GM18909 (cell line): ENCODE data around the gene ERCC6.

ENCODE experiments used
- ATAC-seq: cut with Tn5 transposase; IDR thresholded peaks from one replicate; pipeline ENCODE4 v1.9.1; 2021; ENCODE audit warnings: mild to moderate bottlenecking; ENCODE audit not compliant: unreplicated experiment, poor library complexity

Gene ERCC6

DNA sequence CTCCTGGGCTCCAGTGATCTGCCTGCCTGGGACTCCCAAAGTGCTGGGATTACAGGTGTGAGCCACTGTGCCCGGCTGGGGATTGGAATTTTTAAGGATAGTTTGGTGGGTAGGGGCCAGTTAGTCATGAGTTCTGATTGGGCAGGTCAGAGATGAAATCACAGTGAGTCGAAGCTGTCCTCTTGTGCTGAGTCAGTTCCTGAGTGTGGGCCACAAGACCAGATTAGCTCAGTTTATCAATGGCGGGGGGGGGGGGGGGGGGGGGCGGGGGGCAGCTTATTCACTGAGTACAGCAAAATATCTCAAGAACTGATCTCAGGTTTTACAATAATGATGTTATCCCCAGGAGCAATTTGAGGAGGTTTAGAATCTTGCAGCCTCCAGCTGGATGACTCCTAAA, 11.6 kb upstream of the ERCC6 start:
- ATAC-seq: no peak

GRCh38 chr10:49549640-49550346, 10.9 kb upstream of the ERCC6 start:
- ATAC-seq: no peak

DNA sequence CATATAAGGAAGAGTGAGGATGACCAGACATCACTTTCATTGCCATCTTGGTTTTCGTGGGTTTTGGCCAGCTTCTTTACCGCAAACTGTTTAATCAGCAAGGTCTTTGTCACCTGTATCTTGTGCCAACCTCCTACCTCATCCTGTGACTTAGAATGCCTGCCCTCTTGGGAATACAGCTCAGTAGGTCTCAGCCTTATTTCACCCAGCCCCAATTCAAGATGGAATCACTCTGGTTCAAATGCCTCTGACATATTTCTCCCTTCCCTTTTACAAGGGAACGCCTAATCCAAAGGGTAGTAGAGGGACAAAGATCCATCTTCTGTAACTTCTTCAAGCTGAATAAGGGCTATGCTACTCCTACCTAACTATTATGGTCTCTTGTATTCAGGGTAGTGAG, 4.7 kb upstream of the ERCC6 start:
- no peak for ATAC-seq

DNA sequence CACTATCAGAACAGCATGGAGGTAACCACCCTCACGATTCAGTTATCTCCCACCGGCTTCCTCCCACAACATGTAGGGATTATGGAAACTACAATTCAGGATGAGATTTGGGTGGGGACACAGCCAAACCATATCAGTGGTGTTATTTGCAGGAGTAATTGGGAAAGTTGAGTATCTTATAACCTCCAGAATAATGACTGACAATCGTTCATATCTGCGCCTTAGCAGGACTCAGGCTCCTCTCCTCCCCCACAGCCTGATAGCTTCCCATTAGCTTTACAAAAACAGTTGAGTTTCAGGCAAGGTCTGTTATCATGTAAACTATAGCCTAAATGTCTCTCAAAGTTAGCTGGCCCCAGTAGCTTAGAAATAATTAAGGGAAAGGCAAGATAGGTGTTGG, 3.4 kb upstream of the ERCC6 start:
- no peak for ATAC-seq

GRCh38 chr10:49541762-49542161, 2.8 kb upstream of the ERCC6 start:
- no peak for ATAC-seq

- no peak for ATAC-seq
These were observed 1.3 kb upstream of the ERCC6 start for GRCh38 chr10:49540056-49540797.

- peak; percentile 13 for ATAC-seq
These were observed 482 bp upstream of the ERCC6 start for GRCh38 chr10:49539320-49539885.

GRCh38 chr10:49534670-49535381, 4.1 kb downstream of the ERCC6 start:
- ATAC-seq: peak; percentile 64

GRCh38 chr10:49532461-49532860, 6.5 kb downstream of the ERCC6 start:
- ATAC-seq: no peak

- no peak for ATAC-seq
These were observed 9.9 kb downstream of the ERCC6 start for GRCh38 chr10:49528977-49529506.

DNA sequence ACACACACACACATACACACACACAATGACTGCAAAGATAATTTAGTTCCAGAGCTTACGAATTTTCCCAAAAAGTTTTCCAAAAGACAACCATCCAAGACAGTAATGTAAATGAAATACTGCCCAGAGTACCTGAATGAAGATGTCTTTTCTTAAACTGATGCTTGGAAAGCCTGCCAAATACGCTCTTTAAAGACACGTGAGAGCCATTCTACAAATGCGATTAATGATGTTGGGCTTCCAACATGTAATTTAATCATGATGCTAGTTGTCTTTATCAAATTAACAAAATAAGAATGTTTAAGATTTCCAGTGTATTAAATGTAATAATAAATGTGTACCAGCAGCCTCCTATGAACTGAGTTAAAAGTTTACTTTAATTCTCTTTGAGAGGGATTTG, 11.1 kb downstream of the ERCC6 start:
- ATAC-seq: no peak

DNA sequence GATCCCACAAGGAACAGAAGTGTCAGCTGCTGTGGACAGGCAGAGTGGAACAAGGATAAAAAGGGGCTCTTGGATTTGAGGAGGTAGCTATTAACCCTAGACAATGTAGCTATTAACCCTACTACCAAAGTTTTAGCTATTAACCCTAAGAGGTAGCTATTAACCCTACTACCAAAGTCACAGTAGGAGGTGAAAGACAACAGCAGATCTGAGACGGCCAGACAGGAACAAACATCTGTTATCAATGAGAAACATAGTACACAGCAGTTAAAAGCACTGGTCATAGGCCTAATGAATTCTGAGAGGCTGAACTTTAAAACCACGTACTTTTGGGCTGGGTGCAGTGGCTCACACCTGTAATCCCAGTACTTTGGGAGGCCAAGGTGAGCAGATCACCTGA, 11.9 kb downstream of the ERCC6 start:
- ATAC-seq: no peak

GRCh38 chr10:49526619-49527018, 12.3 kb downstream of the ERCC6 start:
- no peak for ATAC-seq

DNA sequence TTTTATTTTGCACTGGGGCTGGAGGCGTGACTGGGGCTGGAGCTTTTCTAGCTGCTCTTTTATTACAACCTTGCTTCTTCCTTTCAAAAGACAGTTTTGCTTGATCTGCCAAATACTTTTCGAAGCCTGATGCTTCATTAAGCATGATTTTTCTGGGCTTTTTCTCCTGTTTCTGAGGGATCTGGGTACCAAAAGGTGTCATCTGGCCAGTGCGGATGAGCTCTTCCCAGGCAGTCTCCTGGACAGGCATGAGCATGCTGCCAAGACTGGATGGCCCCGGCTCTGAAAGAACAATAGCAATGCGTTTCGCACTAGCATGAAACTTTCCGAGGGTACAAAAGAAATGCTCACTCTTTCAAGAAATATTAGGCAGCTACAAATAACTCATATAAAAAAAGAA, 14.4 kb downstream of the ERCC6 start:
- ATAC-seq: no peak

- ATAC-seq: no peak
These were observed 15.6 kb downstream of the ERCC6 start for GRCh38 chr10:49523301-49523700.

GRCh38 chr10:49521062-49521461, 17.9 kb downstream of the ERCC6 start:
- ATAC-seq: no peak

DNA sequence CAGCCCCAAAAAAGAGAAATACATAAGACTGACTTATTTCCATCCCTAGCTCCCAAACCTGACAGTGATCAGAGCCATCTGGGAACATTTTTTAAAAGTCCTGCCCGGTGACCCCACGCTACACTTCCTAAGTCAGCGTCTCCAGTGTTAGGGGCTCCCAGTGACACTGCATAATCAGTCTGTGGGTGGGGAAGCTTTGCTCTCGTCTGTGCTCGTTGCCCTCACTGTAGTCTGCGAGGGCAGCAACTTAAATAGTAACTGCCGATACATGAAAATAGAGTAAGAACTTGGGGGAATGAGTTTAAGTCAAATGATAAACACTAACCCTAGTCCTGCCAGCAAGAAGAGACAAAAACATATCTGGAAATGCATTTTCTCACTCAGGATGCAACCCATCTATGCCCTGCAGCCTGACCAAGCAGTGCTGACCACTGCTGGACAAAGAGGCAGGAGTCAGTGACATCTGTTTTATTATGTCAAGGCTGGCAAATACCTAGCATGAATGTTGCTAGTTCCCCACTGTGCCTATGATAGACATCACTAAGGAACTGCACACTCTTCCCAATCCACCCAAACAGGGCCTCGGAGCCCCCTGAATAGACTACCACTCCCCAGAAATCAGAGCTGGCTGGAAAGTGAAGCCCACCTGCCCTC, 18.7 kb downstream of the ERCC6 start:
- no peak for ATAC-seq

GRCh38 chr10:49519717-49520116, 19.2 kb downstream of the ERCC6 start:
- ATAC-seq: no peak

- ATAC-seq: no peak
These were observed 19.8 kb downstream of the ERCC6 start for GRCh38 chr10:49518982-49519578.

DNA sequence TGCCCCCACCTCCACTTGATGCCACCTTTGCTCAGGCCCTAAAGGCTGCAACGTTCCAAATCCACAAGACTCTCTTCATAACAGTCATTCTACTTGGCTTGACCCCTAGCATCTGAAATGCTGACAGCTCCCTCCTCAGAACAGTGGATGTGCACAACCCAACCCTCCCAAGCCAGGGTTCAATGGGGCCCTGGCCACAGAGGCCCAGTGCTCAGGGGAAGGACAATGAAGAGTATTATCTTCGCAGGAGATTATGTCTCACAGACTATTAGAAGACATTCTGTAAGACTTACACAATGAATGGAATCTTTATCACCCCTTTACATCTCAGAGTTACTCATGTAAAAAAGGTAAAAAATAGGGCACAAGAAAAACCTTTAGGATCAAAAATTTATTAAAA, 20.4 kb downstream of the ERCC6 start:
- no peak for ATAC-seq
